Measurements from ENCODE around the gene ARL4C. TPM values are rescaled to one million over a fixed set of nuclear protein-coding genes. Genes with fewer than 3 reads are reported as not detected.

ARL4C gene
- 6.8 TPM for total RNA-seq

- DNase-seq: peak; percentile 80
These were observed at the start of gene ARL4C for GRCh38 chr2:234496835-234497593. TSS of gene ARL4C (minus strand) at chr2:234497081. CDS start at chr2:234496586, 495 bp downstream.

GRCh38 chr2:234544659-234545611 lies 48.1 kb upstream of the ARL4C start:
- peak; percentile 78 for DNase-seq

GRCh38 chr2:234542742-234543141 lies 45.9 kb upstream of the ARL4C start:
- DNase-seq: no peak

- no peak for DNase-seq
These were observed 41.0 kb upstream of the ARL4C start for GRCh38 chr2:234537929-234538328.

- DNase-seq: peak; percentile 17
These were observed 39.5 kb upstream of the ARL4C start for GRCh38 chr2:234536178-234536965.

- DNase-seq: no peak
These were observed 38.6 kb upstream of the ARL4C start for GRCh38 chr2:234535464-234535863.

GRCh38 chr2:234534515-234534914 lies 37.6 kb upstream of the ARL4C start:
- DNase-seq: no peak

GRCh38 chr2:234533626-234534025 lies 36.7 kb upstream of the ARL4C start:
- DNase-seq: no peak

- DNase-seq: no peak
These were observed 31.7 kb upstream of the ARL4C start for GRCh38 chr2:234528410-234529148.

GRCh38 chr2:234526711-234527110 lies 29.8 kb upstream of the ARL4C start:
- no peak for DNase-seq

- DNase-seq: peak; percentile 65
These were observed 24.7 kb upstream of the ARL4C start for GRCh38 chr2:234521536-234521935.

- DNase-seq: no peak
These were observed 22.2 kb upstream of the ARL4C start for GRCh38 chr2:234518986-234519642.

- DNase-seq: no peak
These were observed 21.1 kb upstream of the ARL4C start for GRCh38 chr2:234517971-234518370.

GRCh38 chr2:234514873-234515638 lies 18.2 kb upstream of the ARL4C start:
- DNase-seq: no peak

GRCh38 chr2:234514099-234514498 lies 17.2 kb upstream of the ARL4C start:
- DNase-seq: no peak

- no peak for DNase-seq
These were observed 16.2 kb upstream of the ARL4C start for GRCh38 chr2:234512884-234513669.

- DNase-seq: no peak
These were observed 6.0 kb upstream of the ARL4C start for GRCh38 chr2:234502919-234503285.

- no peak for DNase-seq
These were observed 5.5 kb upstream of the ARL4C start for GRCh38 chr2:234502285-234502918.
